Fibroblast of lung (primary cell): ENCODE data around the gene ETHE1. TPM values are rescaled to one million over a fixed set of nuclear protein-coding genes. Genes with fewer than 3 reads are reported as not detected.

Source experiments
- DNase-seq, 2 donors: peaks; one replicate each; pipeline versions ENCODE4 v3.0.0 to v3.0.0-alpha.2; 2010; ENCODE audit warnings: low read depth in 2 of 2
- H2AFZ ChIP-seq: 2 replicates; pipeline ENCODE4 v1.5.1; 2012; ENCODE audit warnings: low read length, control low read depth, inconsistent platforms
- H3K27ac ChIP-seq: 2 replicates; pipeline ENCODE4 v1.5.1; 2011; ENCODE audit warnings: low read length, control low read depth; ENCODE audit not compliant: insufficient read depth
- H3K27me3 ChIP-seq: 2 replicates; pipeline ENCODE4 v1.5.1; 2011; ENCODE audit warnings: mild to moderate bottlenecking, low read length; ENCODE audit not compliant: control insufficient read depth, insufficient read depth
- H3K36me3 ChIP-seq: 2 replicates; pipeline ENCODE4 v1.5.1; 2011; ENCODE audit warnings: low read length; ENCODE audit not compliant: control insufficient read depth, insufficient read depth
- H3K4me1 ChIP-seq: 2 replicates; pipeline ENCODE4 v1.5.1; 2011; ENCODE audit warnings: low read length; ENCODE audit not compliant: control insufficient read depth, insufficient read depth; ENCODE audit errors: extremely low read depth
- H3K4me2 ChIP-seq: 2 replicates; pipeline ENCODE4 v1.5.1; 2011; ENCODE audit warnings: low read length, control low read depth; ENCODE audit not compliant: insufficient read depth; ENCODE audit errors: extremely low read depth
- H3K4me3 ChIP-seq, 4 experiments: fragments of 200-600 bp in 1 of 4; sonication (generic) in 1 of 4; replicated peaks in 1 of 4; 2 replicates each; pipeline ENCODE4 v1.5.1; 2011 to 2016; ENCODE audit warnings: low read length in 4 of 4, low read depth in 3 of 4, mild to moderate bottlenecking in 3 of 4, control low read depth in 2 of 4, inconsistent platforms in 1 of 4, mixed read lengths in 1 of 4; ENCODE audit not compliant: insufficient read depth in 1 of 4; ENCODE audit errors: control extremely low read depth in 1 of 4
- H3K79me2 ChIP-seq: 2 replicates; pipeline ENCODE4 v1.5.1; 2012; ENCODE audit warnings: mild to moderate bottlenecking, low read length, inconsistent platforms; ENCODE audit not compliant: control insufficient read depth, insufficient read depth
- H3K9ac ChIP-seq: 2 replicates; pipeline ENCODE4 v1.5.1; 2011; ENCODE audit warnings: mild to moderate bottlenecking, low read length, control low read depth; ENCODE audit not compliant: insufficient read depth
- H3K9me3 ChIP-seq: 2 replicates; pipeline ENCODE4 v1.5.1; 2012; ENCODE audit warnings: low read depth, low read length; ENCODE audit not compliant: control insufficient read depth, insufficient read depth
- H4K20me1 ChIP-seq: 2 replicates; pipeline ENCODE4 v1.5.1; 2011; ENCODE audit warnings: low read length; ENCODE audit not compliant: control insufficient read depth, insufficient read depth; ENCODE audit errors: extremely low read depth
- EZH2 ChIP-seq: IDR thresholded peaks from 2 replicates; pipeline ENCODE4 v1.5.1; 2012; ENCODE audit warnings: low read length, control low read depth, mild to moderate bottlenecking; ENCODE audit errors: missing control alignments
- polyA plus RNA-seq, 2 donors: library from polyadenylated mRNA; depleted of rRNA in 1 of 2; stranded (reverse) in 1 of 2; unstranded in 1 of 2; fragments of >200 nt; gene quantifications; 2 replicates each; pipeline ENCODE4 v1.2.1, GENCODE V29; 2011 to 2012; ENCODE audit warnings: missing spikeins in 1 of 2
- total RNA-seq: library from RNA; depleted of rRNA; stranded (reverse); fragments of >200 nt; gene quantifications from 2 replicates; pipeline ENCODE4 v1.2.1, GENCODE V29; 2014
- TF ChIP-seq, protein P1 (sequence below), 2 donors: IDR thresholded peaks in 1 of 2; conservative IDR thresholded peaks in 1 of 2; 1 replicate in 1 of 2; 2 replicates in 1 of 2; pipeline ENCODE4 v1.5.1; 2011 to 2012; ENCODE audit warnings: low read length in 2 of 2, control low read depth in 1 of 2, inconsistent platforms in 1 of 2, low read depth in 1 of 2, mild to moderate bottlenecking in 1 of 2

Gene ETHE1
- total and polyA plus RNA-seq, 2 donors (not counting 1 experiment from before 2014, with no cell fraction given) = 65.2 to 112 TPM

- Histone ChIP-seq H3K79me2 (no peaks in the 10 kb centered on the region), H4K20me1 (no peaks in the 10 kb centered on the region), H3K4me3 (no peak overlapping the region), H3K27me3 (no peaks in the 10 kb centered on the region), H3K4me1 (no peaks in the 10 kb centered on the region), H3K4me2 (no peak overlapping the region), H3K27ac (no peak overlapping the region), H3K9me3 (no peaks in the 10 kb centered on the region), H3K36me3 (no peaks in the 10 kb centered on the region), H2AFZ (no peak overlapping the region), H3K9ac (no peak overlapping the region)
- no peak for TF ChIP-seq EZH2
- TF ChIP-seq, protein P1, sequence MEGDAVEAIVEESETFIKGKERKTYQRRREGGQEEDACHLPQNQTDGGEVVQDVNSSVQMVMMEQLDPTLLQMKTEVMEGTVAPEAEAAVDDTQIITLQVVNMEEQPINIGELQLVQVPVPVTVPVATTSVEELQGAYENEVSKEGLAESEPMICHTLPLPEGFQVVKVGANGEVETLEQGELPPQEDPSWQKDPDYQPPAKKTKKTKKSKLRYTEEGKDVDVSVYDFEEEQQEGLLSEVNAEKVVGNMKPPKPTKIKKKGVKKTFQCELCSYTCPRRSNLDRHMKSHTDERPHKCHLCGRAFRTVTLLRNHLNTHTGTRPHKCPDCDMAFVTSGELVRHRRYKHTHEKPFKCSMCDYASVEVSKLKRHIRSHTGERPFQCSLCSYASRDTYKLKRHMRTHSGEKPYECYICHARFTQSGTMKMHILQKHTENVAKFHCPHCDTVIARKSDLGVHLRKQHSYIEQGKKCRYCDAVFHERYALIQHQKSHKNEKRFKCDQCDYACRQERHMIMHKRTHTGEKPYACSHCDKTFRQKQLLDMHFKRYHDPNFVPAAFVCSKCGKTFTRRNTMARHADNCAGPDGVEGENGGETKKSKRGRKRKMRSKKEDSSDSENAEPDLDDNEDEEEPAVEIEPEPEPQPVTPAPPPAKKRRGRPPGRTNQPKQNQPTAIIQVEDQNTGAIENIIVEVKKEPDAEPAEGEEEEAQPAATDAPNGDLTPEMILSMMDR (conservative IDR thresholded peaks at IDR 0.05 in 1 of 2, IDR thresholded peaks at IDR 0.05 in 1 of 2; ENCODE audit: low read depth in 1 of 2, low read length in 2 of 2) = no peak
- no peak for DNase-seq
These were observed 43.7 kb downstream of the ETHE1 start for GRCh38 chr19:43483281-43483680.

DNA sequence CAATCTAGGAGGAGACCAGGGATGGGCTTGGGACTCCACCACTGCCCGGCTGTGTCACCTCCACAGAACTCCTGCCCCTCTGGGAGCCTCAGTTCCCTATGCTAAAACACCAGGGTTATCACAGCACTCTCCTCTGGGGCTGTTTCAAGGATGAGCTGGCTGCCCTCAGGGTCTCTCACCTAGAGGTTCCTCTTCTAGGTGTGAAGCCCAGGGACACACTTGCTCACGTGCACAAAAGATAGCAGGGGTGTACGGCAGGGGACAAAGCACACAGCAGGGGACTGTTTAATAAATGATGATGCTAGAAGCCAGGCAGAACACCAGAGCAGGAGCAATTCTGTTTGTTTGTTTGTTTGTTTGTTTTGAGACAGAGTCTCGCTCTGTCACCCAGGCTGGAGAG is 44.8 kb downstream of the ETHE1 start:
- Histone ChIP-seq H3K4me1 (no peaks in the 10 kb centered on the region), H3K27me3 (no peaks in the 10 kb centered on the region), H3K27ac (no peak overlapping the region), H3K9ac (no peak overlapping the region), H2AFZ (no peak overlapping the region), H3K79me2 (no peaks in the 10 kb centered on the region), H3K9me3 (no peaks in the 10 kb centered on the region), H4K20me1 (no peaks in the 10 kb centered on the region), H3K36me3 (peaks cover 4% of the 10 kb centered on the region), H3K4me3 (no peak overlapping the region), H3K4me2 (no peak overlapping the region)
- no peak for DNase-seq
- TF ChIP-seq, protein P1 (conservative IDR thresholded peaks at IDR 0.05 in 1 of 2, IDR thresholded peaks at IDR 0.05 in 1 of 2; ENCODE audit: low read depth in 1 of 2, low read length in 2 of 2) = no peak
- no peak for TF ChIP-seq EZH2

DNA sequence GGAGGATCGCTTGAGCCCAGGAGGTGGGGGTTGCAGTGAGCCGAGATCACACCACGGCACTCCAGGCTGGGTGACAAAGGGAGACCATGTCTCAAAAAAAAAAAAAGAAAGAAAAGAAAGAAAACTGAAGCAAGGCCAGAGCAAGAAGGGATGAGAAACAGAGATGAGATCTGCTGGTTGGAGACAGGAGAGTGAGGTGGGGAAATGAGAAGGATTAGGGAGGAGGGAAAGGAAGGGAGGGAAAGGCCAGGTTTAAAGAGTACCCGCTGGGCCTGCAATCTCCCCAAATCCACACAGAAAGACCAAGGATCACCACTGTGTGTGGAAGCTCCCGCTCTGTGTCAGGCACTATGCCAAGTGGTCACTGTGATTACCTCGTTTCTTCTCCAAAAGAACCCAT is 45.3 kb downstream of the ETHE1 start:
- Histone ChIP-seq H3K4me1 (peaks cover 3% of the 10 kb centered on the region), H3K4me3 (no peak overlapping the region), H3K79me2 (no peaks in the 10 kb centered on the region), H2AFZ (no peak overlapping the region), H4K20me1 (no peaks in the 10 kb centered on the region), H3K27ac (no peak overlapping the region), H3K9me3 (no peaks in the 10 kb centered on the region), H3K4me2 (no peak overlapping the region), H3K9ac (no peak overlapping the region), H3K36me3 (peaks cover 4% of the 10 kb centered on the region), H3K27me3 (no peaks in the 10 kb centered on the region)
- DNase-seq = no peak
- TF ChIP-seq, protein P1 (conservative IDR thresholded peaks at IDR 0.05 in 1 of 2, IDR thresholded peaks at IDR 0.05 in 1 of 2; ENCODE audit: low read depth in 1 of 2, low read length in 2 of 2) = no peak
- TF ChIP-seq EZH2 = no peak
